Measurements from ENCODE around the gene HTRA1. TPM values are rescaled to one million over a fixed set of nuclear protein-coding genes. Genes with fewer than 3 reads are reported as not detected.

HTRA1 gene
- total RNA-seq, result 10 to 100 TPM in 3 of 4 donors, 1 to 10 TPM in 1; 6.3 to 62.2 (median 25.8) TPM

- H3K36me3 ChIP-seq, result no peaks in the 10 kb centered on the region
- no CpG with 5 or more reads among the region's 56 CpGs for WGBS, 2 donors
- H3K4me1 ChIP-seq, result peaks cover 7 to 46% (median 12%) of the 10 kb centered on the region in 3 donors
- peak within 1 kb of the TSS; percentile 67 to 90 (median 87) for H3K27ac ChIP-seq
- intact Hi-C loops (cut with DNase I), result no loop called here
- TF ChIP-seq CTCF (IDR thresholded peaks at IDR 0.05) (no peak), POLR2A (IDR thresholded peaks at IDR 0.05) (peak in 2 of 4 donors; percentile 48 to 59)
- H3K9me3 ChIP-seq, result no peaks in the 10 kb centered on the region
- H3K4me3 ChIP-seq, result peak within 1 kb of the TSS; percentile 47 to 86 (median 64)
- H3K27me3 ChIP-seq, result peaks cover 0 to 67% (median 0%) of the 10 kb centered on the region in 4 donors
- DNase-seq, result no peak
Observed at GRCh38 chr10:122461367-122461728, at the start of gene HTRA1. HTRA1 (plus strand) TSS chr10:122461553; CDS start chr10:122461653, 100 bp downstream.

GRCh38 chr10:122413327-122413726, 48.0 kb upstream of the HTRA1 start:
- H3K27me3 ChIP-seq, result no peaks in the 10 kb centered on the region
- DNase-seq, result no peak
- H3K4me1 ChIP-seq, result no peaks in the 10 kb centered on the region
- intact Hi-C loops (cut with DNase I), result no loop called here
- no peaks in the 10 kb centered on the region for H3K9me3 ChIP-seq
- H3K4me3 ChIP-seq, result no peak overlapping the region
- TF ChIP-seq CTCF (IDR thresholded peaks at IDR 0.05) (no peak), POLR2A (IDR thresholded peaks at IDR 0.05) (no peak)
- H3K27ac ChIP-seq, result no peak overlapping the region
- peaks cover 0 to 87% (median 2%) of the 10 kb centered on the region in 3 donors for H3K36me3 ChIP-seq

- intact Hi-C loops (cut with DNase I), result no loop called here
- Histone ChIP-seq H3K9me3 (no peaks in the 10 kb centered on the region), H3K27me3 (no peaks in the 10 kb centered on the region), H3K4me1 (peaks cover 0 to 23% (median 4%) of the 10 kb centered on the region in 3 donors), H3K4me3 (no peak overlapping the region), H3K27ac (no peak overlapping the region), H3K36me3 (peaks cover 0 to 95% (median 2%) of the 10 kb centered on the region in 3 donors)
- DNase-seq, result no peak
- WGBS, 2 donors, result 75 to 86% methylated on average over 2 of the region's 2 CpGs
- TF ChIP-seq POLR2A (IDR thresholded peaks at IDR 0.05) (no peak), CTCF (IDR thresholded peaks at IDR 0.05) (no peak)
Observed at GRCh38 chr10:122417667-122418066, 43.7 kb upstream of the HTRA1 start.

- TF ChIP-seq POLR2A (IDR thresholded peaks at IDR 0.05) (no peak), CTCF (IDR thresholded peaks at IDR 0.05) (no peak)
- no peaks in the 10 kb centered on the region for H3K9me3 ChIP-seq
- H3K4me1 ChIP-seq, result peaks cover 0 to 23% (median 4%) of the 10 kb centered on the region in 3 donors
- H3K27me3 ChIP-seq, result no peaks in the 10 kb centered on the region
- no peak for DNase-seq
- H3K36me3 ChIP-seq, result peaks cover 0 to 95% (median 2%) of the 10 kb centered on the region in 3 donors
- H3K4me3 ChIP-seq, result no peak overlapping the region
- 43 to 53% methylated on average over 1 of the region's 1 CpG for WGBS, 2 donors
- intact Hi-C loops (cut with DNase I), result no loop called here
- peak overlapping the region in 1 of 4 donors; percentile 42 for H3K27ac ChIP-seq
Observed at GRCh38 chr10:122419016-122419415, 42.3 kb upstream of the HTRA1 start.

- peaks cover 0 to 95% (median 2%) of the 10 kb centered on the region in 3 donors for H3K36me3 ChIP-seq
- no peak for DNase-seq
- no peaks in the 10 kb centered on the region for H3K27me3 ChIP-seq
- peak overlapping the region in 1 of 4 donors; percentile 42 for H3K27ac ChIP-seq
- peaks cover 0 to 23% (median 4%) of the 10 kb centered on the region in 3 donors for H3K4me1 ChIP-seq
- 42 to 44% methylated on average over 3 of the region's 3 CpGs for WGBS, 2 donors
- no peaks in the 10 kb centered on the region for H3K9me3 ChIP-seq
- H3K4me3 ChIP-seq, result no peak overlapping the region
- intact Hi-C loops (cut with DNase I), result no loop called here
- no peak for TF ChIP-seq POLR2A (IDR thresholded peaks at IDR 0.05)
- TF ChIP-seq CTCF (IDR thresholded peaks at IDR 0.05), result no peak
Observed at GRCh38 chr10:122419876-122420623, 41.3 kb upstream of the HTRA1 start.

All from esophagus squamous epithelium (tissue), 5 donors.